ENCODE data around the gene PLEKHN1.

PLEKHN1 gene

DNA sequence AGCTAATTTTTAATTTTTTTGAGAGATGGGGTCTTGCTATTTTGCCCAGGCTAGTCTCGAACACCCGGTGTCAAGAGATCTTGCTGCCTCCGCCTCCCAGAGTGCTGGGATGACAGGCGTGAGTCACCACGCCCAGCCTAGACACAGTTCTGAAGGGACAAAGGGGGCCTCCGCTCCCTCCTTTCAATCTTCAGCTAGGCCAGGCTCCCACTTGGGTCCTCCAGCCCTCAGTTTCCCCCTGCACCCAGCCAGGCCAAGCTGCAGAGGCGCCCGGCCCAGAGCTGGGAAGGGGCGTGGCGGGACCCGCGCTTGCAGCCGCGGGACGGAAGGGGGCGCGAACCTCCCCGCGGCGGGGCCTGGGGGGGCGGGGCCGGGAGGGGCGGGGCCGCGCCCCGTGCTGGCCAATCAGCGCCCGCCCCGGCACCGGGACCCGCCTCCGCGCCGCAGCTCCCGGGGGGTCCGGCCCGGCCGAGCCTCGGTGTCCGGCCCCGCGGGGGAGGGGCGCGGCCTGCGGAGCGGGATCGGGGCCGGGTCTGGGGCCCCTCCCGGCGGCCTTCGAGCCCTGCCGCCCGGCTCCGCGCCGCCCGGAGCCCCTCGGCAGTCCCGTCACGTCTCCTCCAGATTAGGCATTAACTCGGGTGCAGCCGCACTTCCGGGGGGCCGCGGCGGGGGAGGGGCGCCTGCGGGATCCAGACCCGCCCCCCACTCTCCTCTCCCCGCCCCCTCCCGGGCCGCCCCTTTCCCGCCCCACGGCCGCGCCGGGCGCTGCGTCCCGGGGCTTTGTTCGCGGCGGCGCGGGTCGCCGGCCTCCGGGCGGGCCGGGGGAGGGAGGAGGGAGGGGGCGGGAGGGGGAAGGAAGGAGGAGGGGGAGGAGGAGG lies 53.1 kb downstream of the PLEKHN1 start:
- H3K27ac ChIP-seq, result peak overlapping the region; percentile 89

DNA sequence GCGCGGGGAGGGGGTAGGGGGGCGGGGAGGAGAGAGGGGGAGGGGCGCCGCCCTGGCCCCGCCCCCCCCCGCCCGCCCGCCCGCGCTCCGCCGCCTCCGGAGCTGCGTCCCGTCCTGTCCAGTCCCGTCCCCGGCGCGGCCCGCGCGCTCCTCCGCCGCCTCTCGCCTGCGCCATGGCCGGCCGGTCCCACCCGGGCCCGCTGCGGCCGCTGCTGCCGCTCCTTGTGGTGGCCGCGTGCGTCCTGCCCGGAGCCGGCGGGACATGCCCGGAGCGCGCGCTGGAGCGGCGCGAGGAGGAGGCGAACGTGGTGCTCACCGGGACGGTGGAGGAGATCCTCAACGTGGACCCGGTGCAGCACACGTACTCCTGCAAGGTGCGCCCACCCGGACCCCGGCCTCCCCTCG lies 53.7 kb downstream of the PLEKHN1 start, which contains the start of gene AGRN:
Gene AGRN (plus strand): TSS at position 121 of the 405 bp plus-strand sequence. CDS start 53 bp downstream, at position 174.
- peak within 1 kb of the TSS; percentile 89 for H3K27ac ChIP-seq
- TF ChIP-seq, protein P1, sequence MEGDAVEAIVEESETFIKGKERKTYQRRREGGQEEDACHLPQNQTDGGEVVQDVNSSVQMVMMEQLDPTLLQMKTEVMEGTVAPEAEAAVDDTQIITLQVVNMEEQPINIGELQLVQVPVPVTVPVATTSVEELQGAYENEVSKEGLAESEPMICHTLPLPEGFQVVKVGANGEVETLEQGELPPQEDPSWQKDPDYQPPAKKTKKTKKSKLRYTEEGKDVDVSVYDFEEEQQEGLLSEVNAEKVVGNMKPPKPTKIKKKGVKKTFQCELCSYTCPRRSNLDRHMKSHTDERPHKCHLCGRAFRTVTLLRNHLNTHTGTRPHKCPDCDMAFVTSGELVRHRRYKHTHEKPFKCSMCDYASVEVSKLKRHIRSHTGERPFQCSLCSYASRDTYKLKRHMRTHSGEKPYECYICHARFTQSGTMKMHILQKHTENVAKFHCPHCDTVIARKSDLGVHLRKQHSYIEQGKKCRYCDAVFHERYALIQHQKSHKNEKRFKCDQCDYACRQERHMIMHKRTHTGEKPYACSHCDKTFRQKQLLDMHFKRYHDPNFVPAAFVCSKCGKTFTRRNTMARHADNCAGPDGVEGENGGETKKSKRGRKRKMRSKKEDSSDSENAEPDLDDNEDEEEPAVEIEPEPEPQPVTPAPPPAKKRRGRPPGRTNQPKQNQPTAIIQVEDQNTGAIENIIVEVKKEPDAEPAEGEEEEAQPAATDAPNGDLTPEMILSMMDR (conservative IDR thresholded peaks at IDR 0.05), result no peak
- peak; percentile 30; the same call in 1 of the 2 replicates for TF ChIP-seq ZFX (IDR thresholded peaks at IDR 0.05)

More for the DNA sequence above, 53.1 kb downstream of the PLEKHN1 start:
- TF ChIP-seq, protein P1 (conservative IDR thresholded peaks at IDR 0.05), result peak; percentile 88
- TF ChIP-seq ZFX (IDR thresholded peaks at IDR 0.05), result no peak

DNA sequence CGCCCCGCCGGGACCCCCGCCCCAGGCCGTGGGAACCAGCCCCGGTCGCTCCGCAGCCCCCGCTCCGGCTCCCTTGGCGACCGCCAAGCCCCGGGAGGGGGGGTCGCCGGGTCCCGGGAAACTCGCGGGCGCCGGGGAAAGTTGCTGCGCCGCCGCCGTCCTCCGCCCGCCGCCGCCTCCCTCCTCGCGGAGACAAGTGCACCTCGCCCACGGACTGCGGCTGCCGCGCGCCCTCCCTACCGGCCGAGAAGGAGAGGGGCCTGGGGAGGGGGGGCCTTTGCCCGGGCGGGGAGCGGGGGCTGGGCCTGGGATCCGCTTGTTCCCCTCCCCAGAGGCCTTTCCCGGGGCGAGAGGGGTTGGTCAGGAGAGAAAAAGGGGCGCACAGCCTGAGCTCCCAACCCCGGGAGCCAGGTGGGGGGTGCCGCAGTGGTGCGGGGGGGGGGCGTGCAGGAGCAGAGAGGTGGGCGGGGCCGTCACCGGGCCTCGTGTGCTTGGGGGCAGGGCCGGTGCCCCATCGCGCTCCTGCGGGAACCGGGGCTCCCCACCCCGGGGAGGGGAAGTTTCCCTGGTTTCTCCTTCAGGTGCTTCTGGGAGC lies 54.2 kb downstream of the PLEKHN1 start:
- TF ChIP-seq, protein P1 (conservative IDR thresholded peaks at IDR 0.05), result no peak
- peak; percentile 31; the same call in 1 of the 2 replicates for TF ChIP-seq ZFX (IDR thresholded peaks at IDR 0.05)
- H3K27ac ChIP-seq, result peak overlapping the region; percentile 89

DNA sequence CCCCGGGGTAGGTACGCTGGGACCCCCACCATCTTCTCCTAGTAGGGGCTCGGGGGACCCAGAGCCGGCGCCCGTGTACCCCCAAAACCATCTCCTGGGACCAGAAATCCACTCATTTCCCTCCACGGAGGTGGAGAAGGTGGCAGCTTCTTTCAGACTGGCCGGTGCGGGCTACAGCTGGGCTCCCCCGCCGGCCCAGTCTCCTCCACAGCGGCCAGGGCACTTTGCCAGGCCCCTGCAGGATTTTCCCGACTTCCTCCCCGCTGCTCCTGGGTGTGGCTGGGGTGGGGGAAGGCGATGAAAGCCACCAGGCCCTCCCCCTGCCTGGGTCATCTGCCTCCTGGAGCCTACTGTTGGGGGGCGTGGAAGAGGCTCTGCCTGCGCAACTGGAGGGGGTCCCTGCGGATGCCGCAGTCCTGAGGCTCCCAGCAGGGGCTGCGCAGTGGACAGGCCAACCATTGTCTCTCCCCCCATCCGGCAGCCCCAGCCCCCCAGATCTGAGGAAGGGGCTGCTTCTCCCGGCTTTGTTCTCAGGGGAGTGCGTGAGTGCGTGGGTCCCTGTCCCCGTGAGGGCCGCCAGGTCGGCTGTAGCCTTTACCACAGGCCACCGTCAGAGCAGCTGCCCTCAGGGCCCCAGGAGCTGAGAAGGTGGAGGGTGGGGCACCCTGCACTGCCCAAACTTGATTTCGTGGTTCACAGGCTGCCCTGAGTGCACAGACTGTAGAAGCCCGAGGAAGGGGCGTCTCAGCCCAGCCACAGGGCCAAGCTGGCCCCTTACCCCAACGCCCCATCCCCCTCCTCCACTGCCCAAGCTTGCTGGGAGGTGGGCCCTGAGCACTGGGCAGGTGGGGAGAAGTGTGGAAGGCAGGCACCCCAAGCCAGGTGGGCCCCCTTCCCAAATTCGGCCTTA lies 55.0 kb downstream of the PLEKHN1 start:
- peak overlapping the region; percentile 89 for H3K27ac ChIP-seq
- TF ChIP-seq, protein P1 (conservative IDR thresholded peaks at IDR 0.05), result no peak

DNA sequence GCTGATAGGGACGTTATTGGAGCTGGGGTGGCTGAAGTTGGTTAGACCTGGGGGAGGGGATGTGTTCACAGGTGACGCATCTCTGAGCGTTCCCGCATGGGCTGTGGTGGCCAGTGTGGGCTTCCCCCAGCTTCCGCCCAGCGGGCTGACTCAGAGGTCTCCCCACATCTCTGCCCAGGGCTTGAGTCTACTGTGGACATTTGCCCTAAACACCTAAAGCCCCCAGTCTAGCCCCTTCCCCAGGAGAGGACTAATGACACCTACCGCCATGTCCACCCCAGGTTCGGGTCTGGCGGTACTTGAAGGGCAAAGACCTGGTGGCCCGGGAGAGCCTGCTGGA lies 55.6 kb downstream of the PLEKHN1 start:
- TF ChIP-seq, protein P1 (conservative IDR thresholded peaks at IDR 0.05), result no peak
- no peak for TF ChIP-seq ZFX (IDR thresholded peaks at IDR 0.05)
- H3K27ac ChIP-seq, result peak overlapping the region; percentile 89; the same call in 1 of the 2 replicates

DNA sequence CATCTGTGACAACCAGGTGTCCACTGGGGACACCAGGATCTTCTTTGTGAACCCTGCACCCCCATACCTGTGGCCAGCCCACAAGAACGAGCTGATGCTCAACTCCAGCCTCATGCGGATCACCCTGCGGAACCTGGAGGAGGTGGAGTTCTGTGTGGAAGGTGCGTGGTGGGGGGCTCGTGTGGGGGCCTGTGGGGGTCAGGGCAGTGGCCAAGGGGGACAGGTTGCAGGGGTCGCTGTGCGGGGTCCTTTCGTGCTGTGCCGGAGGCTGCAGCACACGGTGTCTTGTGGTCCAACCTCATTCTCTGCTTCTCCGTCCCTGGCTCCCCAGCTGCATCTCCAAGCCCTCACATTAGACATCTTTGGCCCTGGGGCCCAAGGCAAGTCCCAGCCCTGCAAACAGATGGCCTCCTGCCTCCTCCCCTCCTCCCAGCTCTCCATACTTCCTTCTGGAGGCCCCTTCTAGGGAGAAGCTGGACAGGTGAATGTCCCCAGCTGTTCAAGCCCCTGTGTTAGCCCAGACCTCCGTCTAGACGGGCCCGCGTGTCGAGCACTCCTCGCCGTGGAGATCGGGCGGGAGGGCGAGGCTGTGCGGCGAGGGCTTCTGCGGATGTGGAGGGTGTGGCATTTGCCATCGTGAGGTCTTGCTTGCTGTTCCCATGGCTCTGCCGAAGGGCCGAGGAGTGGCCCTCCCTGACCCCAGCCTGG lies 56.2 kb downstream of the PLEKHN1 start:
- H3K27ac ChIP-seq, result no peak overlapping the region
- TF ChIP-seq, protein P1 (conservative IDR thresholded peaks at IDR 0.05), result no peak
- no peak for TF ChIP-seq ZFX (IDR thresholded peaks at IDR 0.05)

Measured in C4-2B (cell line).